HG02610 (cell line): ENCODE results near the gene CSNK1D.

Source experiments
- ATAC-seq: cut with Tn5 transposase; IDR thresholded peaks from one replicate; pipeline ENCODE4 v1.9.1; 2021; ENCODE audit warnings: mild to moderate bottlenecking, moderate library complexity; ENCODE audit not compliant: unreplicated experiment

CSNK1D gene

DNA sequence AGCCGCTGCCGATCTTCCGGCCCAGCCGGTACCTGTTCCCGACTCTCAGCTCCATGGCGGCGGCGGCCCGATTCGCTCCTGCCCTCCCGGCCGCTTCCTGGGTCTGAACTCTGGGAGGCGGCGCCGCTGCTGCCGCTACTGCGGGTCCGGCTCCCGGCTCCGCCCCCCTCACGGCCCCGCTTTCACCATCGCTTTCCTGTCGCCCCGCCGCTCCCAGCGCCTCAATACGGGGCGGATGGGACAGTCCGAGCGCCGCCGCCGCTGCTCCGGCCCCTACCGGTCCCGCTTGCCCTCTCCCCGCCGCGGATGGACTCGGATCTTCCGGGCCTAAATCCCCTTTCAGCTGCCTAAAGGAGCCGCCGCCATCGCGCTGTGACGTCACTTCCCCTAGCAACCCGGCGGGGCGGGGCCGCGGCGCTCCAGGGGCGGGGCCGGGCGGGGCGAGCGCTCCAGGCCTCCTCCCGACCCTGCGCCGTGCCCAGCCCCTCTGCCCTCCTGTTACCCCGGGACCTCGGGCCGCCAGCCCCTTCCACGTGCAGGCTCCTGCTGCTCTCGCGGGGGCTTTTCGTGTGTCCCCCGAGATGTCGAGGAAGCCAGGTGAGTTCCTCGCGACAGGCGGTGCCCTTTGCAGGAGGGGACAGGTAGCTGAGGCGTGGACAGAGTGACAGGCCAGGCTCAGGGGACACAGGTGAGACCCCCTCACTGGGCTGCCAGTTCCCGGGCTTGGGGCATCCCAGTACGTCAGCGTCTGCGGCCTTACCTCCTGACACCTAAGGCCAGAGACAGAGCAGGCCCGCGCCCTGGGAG is at the start of gene CSNK1D:
Gene CSNK1D (minus strand): TSS at position 374 of the 807 bp plus-strand sequence. CDS start 319 bp downstream, at position 55.
- peak; percentile 61 for ATAC-seq

DNA sequence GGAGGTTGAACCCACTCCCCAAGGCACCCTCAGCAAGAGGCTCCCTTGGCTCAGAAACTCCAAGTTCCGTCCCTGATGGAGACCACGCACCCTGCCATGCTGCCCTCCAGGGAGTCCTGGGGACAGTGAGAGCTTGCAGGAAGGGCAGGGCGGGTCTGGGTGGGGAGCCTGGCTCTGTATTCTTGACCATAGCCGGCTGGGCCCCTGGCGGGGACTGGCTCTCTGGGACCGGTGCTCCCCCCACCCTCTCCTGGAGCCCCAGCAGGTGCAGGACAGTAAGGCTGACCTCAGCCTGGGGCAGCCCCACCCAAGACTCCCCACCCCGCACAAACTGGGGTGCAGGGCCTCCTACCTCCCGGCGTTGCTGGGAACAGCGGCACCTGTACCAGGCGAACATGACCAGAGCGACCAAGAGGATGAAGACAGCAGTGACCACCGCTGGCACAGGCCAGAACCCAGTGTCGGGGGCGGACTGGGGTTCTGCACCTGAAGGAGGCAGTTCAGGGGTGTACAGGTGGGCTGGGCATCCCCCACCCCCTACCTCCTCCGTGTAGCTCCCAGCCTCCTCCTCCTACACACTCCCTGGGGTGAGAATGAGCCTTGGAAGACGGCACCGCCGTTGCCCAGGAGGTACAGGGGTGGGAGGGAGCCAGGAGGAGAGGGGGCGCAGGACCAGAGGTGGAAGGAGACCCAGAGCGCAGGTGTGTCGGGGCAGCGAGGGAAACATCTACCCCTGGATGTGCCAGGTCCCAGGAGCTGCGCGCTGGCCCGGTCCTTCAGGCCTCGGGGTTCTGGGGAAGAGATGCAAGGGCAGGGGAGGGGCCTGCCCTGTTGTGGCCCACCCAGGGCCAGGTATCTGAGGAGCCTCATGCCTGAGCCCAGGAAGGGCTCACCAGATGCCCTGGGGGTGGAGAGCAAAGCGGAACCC is 49.3 kb upstream of the CSNK1D start:
- ATAC-seq: no peak

DNA sequence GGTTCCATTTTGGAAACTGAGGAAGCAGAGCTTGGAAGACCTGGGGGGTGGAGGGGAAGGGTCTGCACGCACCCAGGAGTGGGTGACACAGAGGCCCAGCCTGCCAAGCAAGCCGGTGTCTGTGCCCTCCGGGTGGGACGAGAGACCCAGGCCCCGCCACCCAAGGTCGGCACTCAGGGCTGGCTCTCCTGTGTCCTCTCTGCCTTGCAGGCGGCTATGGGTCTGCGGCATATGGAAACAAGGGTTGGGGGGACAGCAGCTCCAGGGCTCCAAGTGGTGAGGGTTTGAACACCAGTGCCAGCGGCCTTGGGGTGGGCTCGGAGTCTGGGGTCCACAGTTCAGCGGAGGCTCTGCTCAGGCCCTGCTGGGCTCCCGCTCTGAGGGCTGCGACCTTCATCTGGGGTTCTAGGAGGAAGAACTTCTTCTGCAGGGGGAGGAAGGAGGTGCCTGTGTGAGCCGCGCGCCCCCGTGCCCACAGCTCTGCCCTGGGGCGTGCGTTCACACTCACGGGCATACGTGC is 48.5 kb upstream of the CSNK1D start:
- ATAC-seq: no peak

DNA sequence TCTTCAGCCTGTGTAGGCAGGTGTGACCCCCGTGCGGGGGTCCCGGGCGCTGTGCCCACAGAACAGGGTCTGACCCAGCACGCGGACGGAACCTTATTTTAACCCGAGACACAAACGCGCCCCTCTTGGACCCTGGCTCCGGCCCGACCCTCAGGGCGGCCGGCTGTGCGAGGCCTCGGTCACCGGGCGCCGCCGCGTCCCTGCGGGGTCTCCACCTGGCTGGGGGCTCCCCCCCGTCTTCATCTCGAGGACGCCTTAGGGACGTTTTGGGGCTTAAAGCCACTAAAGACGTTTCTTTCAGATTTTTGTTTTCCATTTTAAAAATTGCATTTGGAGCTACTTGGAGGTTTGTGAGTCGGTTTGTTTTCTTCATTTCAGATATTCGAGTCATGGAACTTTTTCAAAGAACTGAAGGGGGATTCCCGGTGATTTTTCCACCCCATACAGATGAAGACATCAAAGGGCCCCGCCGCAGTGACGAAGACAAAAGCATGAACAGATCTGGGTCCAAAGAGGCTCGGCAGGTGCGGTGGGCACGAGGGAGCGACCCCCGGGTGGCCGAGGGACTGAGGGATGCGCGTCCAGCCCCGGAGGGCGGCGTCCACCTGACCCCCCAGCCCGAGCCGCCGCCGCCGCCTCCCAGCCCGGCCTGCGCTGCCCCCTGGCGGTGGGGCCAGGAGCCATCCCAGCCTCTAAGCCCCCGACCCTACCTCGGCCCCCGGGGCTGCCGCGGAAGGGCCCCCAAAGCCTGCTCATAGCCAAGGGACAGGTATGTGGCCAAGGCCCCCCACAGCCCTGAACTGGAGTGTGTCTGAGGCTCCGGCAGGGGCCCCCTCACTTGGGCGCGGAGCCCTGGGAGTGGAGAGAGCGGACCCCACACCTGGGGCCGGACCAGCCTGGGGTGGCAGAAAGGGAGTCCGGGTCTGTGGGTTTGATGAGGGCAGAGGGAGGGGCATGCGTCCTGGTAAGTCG is 47.7 kb upstream of the CSNK1D start:
- no peak for ATAC-seq

DNA sequence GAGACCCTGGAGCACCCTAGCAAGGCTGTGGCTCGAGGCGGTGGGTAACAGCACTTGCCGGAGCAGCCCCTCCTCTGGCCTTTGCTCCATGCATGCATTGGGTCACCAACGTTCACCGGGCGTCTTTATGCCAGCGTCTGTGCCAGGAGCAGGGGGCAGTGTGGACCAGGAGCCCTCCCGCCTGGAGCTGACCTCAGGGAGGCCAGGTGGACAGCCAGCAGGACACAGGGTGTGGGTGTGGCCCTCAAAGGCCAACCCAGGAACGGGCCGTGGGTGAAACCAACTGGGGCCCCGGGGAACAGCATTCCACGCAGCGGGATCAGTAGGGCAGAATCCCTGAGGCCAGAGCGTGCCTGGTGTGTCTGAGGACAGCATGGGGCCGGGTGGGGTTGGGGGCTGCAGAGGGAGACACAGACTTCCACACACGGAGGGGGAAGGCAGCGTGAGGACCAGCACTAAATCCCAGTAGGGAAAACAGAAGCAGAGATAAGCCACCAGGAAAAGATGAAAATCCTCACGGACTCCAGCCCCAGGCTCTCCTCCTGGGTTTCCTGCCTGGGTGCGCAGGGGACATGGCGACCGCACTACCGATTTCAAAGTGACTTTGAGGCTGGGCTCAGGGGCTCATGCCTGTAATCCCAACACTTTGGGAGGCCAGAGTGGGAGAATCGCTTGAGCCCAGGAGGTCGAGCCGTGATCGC is 46.8 kb upstream of the CSNK1D start:
- no peak for ATAC-seq

DNA sequence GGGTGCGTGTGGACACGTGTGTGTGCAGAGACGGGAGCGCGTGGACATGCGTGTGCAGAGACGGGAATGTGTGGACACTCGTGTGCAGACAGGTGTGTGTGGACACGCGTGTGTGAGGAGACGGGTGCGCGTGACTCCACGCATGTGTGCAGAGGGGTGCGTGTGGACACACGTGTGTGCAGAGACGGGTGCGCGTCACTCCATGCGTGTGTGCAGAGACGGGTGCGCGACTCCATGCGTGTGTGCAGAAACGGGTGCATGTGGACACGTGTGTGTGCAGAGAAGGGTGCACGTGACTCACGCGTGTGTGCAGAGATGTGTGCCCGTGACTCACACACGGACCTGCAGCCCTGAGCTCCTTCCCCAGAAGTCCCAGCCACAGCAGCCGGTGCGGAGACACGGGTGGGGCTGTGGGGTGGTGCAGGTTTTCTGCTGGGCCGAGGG is 46.1 kb upstream of the CSNK1D start:
- ATAC-seq: no peak

DNA sequence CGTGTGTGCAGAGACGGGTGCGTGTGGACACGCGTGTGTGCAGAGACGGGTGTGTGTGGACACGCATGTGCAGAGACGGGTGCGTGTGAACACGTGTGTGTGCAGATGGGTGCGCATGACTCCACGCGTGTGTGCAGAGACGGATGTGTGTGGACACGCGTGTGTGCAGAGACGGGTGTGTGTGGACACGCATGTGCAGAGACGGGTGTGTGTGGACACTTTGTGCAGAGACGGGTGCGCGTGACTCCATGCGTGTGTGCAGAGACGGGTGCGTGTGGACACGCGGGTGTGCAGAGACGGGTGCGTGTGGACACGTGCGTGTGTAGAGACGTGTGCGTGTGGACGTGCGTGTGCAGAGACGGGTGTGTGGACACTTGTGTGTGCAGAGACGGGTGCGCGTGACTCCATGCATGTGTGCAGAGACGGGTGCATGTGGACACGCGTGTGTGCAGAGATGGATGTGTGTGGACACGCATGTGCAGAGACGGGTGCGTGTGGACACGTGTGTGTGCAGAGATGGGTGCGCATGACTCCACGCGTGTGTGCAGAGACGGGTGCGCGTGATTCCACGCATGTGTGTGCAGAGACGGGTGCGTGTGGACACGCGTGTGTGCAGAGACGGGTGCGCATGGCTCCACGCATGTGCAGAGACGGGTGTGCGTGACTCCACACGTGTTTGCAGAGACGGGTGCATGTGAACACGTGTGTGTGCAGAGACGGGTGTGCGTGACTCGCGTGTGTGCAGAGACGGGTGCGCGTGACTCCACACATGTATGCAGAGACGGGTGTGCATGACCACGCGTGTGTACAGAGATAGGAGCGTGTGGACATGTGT is 45.5 kb upstream of the CSNK1D start:
- ATAC-seq: no peak

DNA sequence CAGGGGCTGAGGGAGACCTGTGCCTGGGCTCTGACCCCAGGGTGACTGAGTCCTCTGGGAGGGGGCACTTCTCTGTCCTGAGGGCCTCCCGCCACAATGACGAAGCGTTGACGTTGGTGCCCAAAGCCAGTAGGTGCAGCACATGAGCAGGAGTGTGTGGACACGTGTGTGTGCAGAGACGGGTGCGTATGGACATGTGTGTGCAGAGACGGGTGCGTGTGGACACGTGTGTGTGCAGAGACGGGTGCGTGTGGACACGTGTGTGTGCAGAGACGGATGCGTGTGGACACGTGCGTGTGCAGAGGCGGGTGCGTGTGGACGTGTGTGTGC is 44.6 kb upstream of the CSNK1D start:
- ATAC-seq: no peak

DNA sequence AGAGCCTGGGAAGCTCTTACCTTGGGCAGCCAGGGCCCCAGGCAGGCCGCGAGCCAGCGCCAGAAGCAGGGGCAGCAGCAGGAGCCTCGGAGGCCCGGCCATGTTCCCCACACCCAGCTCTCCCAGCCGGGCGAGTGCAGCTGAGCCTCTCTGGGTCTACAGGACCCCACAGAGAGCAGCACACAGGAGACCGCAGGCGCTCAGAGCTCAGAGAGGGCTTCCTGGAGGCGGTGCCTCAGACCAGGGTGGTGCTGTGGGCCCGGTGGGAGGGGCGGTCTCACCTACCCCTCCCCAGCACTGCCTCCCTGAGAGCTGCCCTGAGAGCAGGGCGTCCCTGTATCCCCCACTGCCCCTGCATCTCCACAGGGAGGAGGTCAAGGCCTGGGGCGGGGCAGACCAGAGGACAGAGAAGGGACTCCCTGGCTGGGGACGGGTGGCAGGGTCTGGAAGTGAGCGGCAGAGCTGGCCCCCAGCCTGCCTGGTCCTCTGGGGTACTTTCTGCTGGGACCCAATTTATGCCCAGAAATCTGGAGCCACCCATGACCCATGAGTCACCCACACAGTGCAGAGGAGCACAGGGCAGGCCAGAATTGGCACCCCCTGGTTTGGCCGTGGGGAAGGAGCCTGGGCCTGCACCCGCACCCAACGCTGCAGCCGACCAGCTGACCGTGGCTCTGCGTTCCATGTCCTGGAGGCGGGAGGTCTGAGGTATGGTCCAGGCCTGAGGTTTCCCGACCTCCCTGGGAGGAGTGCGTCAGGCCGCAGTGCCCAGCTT is 44.1 kb upstream of the CSNK1D start, which contains the start of gene CD7:
Gene CD7 (minus strand): TSS at position 215 of the 775 bp plus-strand sequence. CDS start 113 bp downstream, at position 102.
- ATAC-seq: no peak

DNA sequence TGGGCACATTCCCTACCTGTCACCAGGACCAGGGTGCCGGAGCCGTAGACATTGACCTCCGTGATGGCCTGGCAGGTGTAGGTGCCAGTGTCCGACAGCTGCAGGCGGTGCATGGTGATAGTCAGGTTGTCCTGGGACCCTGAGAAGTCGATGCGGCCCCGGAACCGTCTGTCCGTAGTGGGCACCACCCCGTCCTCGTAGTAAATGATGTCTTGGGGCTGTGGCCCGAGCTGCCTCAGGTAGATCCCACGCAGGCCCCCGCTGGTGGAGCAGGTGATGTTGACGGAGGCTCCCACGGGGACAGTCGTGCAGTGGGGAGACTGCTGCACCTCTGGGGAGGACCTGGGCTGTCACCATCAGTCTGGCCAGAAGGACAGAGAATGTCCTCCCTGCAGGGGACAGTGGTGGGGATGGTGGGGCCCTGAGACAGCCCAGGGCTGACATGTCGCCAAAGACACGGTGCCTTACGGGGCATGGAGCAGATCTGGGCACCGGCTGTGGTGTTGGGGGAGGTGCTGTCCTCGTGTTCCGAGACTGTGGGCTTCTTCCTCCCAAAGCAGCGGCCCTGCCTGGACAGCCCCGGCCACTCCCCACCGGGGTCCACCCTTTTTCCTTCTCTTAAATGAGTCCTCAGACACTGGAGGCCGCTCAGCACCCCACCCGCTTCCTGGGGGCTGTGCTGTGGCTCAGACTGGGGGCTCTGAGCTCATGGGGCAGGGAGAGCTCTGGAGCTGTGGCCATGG is 43.3 kb upstream of the CSNK1D start:
- no peak for ATAC-seq

DNA sequence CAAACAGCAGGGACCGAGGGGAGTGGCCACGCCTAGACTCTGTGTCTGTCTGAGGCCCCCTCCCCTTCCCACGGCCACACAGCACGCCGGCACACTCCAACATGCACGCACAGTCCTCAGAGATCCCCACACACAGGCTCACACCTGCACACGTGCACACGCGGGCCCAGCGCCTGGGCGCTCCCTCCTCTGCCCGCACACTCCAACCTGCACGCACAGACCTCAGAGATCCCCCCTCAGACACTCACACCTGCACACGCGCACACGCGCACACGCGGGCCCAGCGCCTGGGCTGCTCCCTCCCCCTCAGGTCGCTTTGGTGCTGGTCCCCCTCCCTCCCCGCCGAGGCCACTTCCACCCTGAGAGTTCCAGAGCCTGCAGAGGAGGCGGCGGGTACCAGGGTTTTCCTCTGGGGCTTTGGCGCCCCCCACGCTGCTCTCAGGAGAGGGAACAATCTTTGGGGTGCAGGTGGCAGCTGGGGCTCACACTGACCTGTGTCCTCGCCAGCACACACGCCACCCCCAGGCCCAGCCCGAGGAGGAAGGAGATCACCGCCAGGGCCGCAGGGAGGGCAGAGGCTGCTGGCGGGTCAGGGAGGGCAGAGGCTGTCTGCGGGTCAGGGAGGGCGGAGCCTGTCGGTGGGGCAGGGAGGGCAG is 42.3 kb upstream of the CSNK1D start:
- ATAC-seq: no peak

DNA sequence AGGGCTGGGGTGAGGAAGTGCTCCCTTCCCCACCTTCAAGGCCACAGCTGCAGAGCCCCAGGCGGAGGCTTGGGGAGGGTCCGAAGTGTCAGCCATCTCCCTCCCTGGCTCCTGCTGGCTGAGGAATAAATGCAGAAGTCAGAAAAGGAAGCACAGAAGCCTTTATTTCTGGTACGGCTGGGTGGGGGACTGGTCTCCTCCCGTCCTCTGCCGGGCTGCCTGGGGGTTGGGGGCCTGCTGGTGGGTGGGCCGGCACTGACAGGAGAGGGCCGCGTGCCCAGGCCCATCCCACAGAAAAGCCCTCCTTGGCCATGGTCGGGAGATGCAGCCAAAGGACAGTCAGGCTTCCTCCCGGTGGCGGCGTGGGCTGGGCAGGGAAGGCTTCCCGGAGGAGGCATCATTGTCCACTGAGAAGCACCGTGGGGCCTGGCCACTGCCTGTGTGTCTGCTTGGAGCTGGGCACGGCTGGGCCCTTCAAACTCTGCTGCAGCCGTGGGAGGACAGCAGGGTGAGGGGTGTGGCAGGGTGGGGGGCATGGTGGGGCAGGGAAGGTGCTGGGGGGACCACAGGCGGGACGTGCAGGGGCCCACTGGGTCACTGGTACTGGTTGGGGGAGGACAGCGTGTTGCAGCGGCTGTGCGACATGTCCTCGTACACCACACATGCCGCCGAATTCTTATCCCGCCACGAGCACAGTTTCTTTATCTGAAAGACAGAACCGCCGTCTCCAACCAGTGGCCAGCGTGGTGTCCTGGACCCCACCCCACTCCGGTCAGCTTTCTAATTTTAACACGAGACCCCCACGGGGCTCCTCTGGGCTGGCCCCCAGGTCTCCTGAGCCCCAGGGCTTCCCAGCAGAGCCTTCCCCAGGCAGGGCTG is 41.5 kb upstream of the CSNK1D start:
- ATAC-seq: no peak

DNA sequence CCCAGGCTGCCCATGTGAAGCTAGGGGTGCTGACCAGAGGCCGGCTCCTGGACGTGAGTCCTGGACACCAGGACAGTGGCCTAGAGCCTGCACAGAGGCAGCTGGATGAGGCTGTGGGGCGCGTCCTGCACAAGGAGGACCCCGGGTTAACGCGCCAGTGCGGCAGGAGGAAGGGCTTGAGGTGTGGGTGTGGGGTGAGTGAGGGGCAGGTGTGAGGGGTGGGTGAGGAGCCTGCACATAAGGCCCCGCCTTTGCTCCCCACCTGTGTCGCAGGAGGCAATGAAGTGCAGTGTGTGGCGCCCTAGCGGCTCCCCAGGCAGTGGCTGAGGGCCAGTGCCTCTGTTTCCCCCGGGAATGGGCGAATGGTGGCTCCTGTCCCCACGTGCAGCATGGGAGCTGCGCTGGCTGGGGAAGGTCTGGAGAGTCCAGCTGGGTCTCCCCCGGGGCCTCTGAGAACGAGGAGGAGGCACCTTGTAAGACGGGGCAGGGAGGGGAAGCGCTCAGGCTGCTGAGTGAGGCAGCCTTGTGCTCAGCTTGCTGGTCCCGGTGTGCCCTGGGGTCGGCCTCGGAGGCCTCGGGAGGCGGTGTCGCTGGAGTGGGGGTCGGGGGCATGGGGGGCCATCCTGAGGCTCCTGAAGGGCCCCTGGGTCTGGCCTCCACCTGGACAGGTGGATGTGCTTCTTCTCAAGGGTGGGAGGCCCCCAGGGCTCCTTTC is 40.7 kb upstream of the CSNK1D start:
- ATAC-seq: no peak

DNA sequence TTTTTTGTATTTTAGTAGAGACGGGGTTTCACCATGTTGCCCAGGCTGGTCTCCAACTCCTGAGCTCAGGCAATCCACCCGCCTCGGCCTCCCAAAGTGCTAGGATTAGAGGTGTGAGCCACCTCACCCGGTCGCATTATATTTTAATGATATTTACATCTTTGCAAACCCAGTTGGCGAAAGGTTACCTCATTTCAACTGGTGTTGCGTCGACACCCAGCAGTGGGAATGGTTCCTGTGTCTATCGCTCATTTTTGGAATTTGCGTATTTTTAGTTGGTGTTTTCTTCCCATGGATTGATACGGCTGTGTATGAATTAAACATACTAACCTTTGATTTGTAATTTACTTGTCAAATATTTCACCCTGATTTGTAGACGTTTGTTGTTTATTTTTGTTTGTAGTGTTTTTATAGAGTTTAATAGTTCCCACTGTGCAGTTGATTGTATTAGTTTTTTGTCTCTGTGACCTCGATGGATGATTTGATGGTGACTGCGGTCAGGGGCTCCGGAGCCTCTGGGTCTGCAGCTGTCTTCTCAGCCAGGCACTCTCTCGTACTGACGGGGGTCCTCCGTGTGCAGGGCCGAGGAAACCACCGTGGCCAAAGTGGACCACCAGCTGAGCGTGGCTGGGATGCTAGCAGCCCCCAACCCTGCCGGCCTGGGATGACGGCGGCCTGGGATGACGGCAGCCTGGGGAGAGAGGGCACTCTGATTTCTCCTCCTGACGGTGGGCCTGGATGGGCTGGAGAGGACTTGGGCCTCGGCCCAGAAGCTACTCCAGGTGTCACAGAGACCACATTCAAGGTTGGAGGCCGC is 39.9 kb upstream of the CSNK1D start:
- ATAC-seq: no peak
